Measurements from ENCODE around the gene EFCAB8.

EFCAB8 gene

DNA sequence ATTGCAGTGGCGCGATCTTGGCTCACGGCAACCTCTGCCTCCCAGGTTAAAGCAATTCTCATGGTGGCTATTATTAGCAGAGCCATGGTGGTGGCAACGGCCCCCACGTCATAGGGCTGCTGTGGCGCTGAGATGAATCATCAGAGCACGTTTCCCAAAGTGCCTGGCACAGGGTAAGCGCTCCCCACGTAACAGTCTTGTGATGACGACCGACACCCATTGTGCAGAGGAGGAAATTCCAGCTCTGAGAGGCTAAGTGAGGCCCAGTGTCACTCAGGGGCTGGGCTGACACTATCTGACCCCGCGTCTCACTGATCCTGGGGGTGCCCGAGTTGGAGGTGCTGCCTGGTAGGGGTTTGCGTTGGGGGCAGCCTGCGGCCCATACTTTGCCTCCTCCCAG is 129.3 kb downstream of the EFCAB8 start:
- DNase-seq, result no peak

DNA sequence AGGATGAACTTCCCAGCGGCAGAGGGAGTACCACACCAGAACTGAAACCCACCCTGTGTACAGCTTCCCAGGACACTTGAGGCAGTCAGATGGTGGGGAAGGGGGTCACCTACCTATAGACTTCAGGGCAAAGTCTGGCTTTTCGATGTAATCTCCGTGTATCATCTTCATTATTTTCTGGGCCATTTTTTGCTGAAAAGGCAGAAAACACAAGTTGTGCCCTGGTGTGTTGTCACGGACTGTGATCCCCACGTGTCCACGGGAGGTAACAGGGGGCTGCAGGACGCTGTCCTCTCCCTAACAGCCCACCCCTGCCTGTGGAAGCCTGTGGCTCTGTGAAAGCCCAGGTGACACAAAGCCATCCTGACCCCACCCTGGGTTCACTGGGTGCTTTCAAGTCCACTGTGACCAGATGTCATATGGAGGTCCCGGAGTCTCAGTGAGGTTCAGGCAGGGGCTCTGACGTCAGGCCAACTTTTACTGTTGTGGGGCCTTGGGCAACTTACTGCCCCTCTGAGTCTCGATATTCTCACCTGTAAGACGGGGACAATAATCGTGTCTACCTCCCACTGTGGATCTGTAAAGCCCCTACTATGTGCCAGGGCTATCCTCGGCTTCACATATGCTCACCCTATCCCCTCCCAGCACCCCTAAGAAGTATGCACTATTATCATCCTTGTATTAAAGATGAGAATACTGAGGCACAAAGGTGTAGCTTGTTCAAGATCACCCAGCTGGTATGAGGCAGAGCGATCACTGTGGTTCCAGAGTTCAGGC is 131.0 kb downstream of the EFCAB8 start:
- DNase-seq, result no peak

DNA sequence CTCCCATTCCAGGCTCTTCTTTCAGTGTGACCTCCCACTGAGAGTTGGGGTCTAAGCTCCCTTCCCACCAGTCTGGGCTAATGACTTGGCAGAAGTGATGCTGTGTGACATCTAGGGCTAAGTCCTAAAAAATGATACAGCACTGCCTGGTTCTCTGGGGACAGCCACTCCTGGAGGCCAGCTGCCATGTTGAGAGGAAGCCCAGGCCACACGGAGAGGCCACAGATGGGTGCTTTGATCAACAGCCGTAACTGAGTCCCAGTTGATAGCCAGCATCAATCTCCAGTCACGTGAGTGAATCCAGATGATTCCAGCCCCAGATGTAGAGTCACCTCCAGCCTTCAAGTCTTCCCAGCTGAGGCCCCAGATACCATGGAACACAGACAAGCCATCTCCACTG is 131.7 kb downstream of the EFCAB8 start:
- DNase-seq, result no peak

- DNase-seq, result no peak
These were observed 132.7 kb downstream of the EFCAB8 start for GRCh38 chr20:32991383-32991782.

DNA sequence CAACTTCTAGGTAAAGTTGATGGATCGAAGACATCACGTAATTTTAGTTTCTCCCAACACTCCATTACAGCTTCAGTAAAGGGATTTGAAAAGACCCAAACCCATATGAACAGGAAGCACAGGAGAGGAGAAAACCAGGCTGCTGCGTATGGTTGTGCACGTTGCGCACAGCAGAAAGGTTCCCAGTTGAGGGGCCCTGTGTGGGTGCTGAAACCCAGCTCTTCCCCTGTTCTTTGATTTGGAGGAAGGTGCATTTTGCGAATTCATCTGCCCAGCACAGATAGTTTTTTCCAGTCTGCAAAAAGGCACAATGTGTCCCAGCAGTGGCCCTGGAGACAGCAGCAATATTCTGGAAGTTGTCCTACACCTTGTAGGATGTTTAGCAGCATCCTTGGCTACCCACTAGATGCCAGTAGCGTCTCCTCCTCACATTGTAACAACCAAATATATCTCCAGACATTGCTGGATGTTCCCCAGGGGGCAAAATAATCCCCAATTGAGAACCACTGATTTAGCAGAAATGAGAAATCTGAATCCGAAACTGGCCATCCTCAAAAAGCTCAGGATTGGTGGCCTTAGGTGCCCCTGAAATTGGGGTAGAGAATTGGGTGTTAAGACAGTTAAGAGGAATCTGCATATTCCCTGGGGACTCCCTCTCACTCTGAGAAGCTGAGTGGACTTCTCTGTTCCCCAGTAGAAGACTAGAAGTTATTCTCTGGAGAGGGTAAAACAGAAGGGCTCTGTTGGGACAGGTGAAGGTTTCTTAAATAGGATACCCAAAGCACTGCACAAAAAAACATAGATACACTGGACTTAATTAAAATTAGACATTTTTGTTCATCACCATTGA is 133.3 kb downstream of the EFCAB8 start:
- no peak for DNase-seq

- DNase-seq, result no peak
These were observed 134.8 kb downstream of the EFCAB8 start for GRCh38 chr20:32993496-32994050.

DNA sequence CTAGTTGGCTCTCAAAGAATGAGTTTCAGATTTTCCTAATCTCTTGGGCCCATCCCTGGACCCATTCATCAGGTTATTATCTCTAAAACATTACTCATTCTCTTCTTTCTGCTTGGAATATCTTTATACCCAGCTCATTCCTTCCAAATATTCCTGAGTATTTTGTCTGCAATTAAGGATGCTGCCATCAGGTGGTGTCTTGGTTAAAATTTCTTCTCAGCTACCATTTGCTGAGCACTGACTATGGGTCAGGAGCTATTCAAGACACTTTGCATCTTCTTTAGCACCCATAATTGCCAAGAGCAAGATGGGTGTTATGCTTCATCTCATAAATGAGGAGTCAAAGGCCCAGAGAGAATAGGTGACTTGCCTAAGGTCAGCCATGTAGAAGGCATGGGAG is 137.1 kb downstream of the EFCAB8 start:
- no peak for DNase-seq

GRCh38 chr20:32997431-32997830 is 138.7 kb downstream of the EFCAB8 start:
- no peak for DNase-seq

DNA sequence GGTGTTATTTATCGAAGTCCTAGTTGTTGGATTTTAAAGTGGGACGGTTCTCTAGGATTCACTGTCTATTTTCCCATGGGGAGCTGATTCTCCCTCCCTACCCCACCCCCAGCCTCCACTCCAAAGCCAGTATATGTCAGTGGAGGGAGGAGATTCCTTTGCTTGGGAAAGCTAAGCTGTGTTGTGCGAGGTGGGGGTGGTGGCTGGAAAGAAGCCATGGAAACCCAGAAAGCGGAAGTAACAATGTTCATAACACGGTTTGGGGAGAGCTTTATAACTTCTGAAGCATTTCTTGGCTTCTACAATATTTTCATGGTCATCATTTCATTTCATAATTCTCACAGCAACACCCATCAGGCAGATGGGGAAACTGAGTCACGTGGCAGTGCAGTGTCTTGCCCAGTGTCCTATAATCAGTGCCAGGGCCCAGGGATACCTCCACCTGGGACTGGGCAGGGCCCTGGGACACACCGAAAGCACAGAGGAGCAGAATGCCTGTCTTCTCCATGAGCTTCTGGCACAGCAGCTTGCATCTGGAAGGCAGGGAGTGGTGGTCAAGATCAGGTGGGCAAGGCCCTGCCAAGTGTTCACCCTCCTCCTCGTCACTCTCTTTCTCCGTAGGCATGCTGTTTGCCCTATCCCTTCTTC is 141.0 kb downstream of the EFCAB8 start:
- no peak for DNase-seq

- DNase-seq, result no peak
These were observed 142.2 kb downstream of the EFCAB8 start for GRCh38 chr20:33000802-33001466.

DNA sequence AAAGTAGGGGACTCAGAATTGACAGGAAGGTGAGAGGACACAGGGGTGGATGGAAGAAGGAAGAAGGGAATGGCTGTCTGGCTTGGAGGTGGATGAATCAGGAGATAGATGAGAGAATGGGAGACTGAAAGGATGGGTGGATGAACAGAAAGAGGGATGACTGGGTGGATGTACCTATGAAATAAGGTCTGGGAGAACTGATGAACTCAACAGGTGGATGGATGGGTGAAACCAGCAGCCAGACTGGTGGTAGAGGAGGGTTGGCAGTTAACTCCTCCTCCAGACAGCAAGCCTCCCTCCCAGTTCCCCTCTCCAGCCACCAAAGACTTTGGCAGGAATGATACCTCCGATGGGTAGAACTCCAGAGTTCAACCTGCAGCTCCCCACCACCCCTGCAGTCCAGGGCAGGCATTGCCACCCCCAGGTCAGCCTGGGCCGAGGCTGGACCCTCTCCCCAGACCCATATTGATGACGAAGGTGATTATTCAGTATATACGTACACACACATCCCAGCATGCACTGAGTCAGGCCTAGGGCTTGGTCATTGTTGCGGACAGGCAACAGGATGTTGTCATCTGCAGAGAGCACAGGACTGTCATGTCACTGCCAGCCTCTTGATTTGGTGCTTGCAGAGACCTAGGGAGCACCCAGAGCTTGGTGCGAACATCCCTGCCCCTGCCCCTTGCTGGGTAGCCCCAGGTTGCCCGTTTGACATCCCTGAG is 143.5 kb downstream of the EFCAB8 start:
- DNase-seq, result no peak

- no peak for DNase-seq
These were observed 145.5 kb downstream of the EFCAB8 start, which contains the start of gene SUN5 for GRCh38 chr20:33004141-33004751. Gene SUN5, minus strand, starts transcription at chr20:33004433. Its CDS starts 93 bp downstream, at chr20:33004340.

- DNase-seq, result no peak
These were observed 146.4 kb downstream of the EFCAB8 start for GRCh38 chr20:33005132-33005566.

DNA sequence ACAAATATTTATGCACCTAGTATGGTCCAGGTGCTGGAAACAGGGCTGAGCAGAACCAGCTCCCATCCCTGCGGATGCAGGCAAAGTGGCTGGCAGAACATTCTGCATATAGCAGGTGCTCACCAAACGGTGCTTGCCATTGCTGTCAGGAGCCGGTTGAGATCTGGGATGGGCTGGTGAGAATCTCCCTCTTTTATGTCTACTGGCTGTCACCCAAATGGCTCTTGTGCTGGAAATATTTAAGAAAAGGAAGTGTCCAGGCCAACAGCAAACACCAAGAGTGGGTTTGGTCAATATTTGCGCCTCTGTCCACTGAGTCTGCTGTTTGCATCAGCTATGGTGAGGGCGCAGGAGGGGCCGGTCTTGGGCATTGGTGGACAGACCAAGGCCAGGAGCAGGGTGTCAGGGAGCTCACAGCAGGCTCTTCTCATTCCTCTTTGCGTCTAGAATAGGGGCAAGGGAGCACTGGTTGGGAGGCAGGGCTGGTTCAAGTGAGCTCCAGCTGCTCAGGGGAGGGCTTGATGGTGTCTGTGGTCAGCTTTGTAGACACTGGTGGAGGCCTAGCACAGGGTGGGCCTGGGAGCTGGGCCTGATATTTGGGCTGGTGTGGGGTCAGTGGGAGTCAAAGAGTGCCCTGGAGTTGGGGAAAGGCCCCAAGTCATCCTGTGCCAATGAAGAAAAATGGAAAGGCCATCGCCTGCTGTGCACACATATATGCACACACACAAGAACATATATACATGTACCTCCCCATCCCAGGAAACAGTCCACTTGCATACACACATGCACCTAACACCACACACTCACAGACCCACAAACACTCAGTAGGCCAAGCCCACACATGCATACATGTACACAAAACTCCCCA is 147.4 kb downstream of the EFCAB8 start:
- no peak for DNase-seq

GRCh38 chr20:33006776-33007375 is 148.2 kb downstream of the EFCAB8 start:
- DNase-seq, result no peak

DNA sequence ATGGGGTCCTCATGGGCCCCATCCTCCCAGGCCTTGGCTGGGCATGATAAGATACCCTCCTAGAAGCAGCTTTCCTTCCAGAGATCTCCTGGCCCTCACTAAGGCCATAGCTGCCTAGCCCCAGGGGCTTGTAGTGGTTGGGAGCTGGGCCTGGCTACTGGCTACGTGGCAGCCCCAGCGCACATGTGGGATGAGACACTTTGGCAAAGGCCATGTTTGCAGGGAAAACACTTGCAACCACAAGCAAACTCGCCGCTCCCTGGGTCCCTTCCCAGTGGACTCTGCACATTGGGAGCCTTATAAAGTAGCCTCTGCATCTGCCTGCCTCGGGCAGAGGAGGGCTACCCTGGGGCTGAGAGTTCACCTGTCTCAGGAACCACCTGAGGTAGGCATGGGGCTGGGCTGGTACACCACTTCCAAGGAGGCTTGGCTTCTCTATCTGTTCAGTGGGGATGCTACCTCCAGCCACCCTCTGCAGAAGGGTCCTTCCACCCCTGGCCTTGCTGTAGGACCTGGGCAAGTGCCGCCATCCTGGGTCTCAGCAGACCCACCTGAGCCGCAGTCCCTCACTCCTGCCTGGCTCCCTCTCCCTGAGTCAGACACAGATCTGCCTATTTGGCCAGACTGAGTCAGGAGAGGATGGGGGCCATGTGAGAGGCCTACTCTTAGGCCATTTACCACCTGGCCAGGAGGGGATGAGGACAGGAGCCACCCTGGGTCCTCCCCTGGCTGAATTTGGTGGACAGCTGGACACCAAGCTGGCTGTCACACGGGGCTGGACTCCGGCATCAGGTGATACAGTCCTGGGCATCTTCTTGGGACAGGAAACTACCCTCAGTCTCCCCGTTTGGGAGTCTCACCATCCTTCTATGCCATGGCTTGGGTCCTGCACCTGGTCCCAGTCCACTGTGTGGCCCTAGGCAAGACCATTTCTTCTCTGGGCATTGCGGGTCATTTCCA is 148.9 kb downstream of the EFCAB8 start, which contains the start of gene BPIFB2:
Gene BPIFB2 (plus strand): TSS at position 329 of the 960 bp plus-strand sequence. CDS start 871 bp downstream, outside the sequence.
- DNase-seq, result no peak

DNA sequence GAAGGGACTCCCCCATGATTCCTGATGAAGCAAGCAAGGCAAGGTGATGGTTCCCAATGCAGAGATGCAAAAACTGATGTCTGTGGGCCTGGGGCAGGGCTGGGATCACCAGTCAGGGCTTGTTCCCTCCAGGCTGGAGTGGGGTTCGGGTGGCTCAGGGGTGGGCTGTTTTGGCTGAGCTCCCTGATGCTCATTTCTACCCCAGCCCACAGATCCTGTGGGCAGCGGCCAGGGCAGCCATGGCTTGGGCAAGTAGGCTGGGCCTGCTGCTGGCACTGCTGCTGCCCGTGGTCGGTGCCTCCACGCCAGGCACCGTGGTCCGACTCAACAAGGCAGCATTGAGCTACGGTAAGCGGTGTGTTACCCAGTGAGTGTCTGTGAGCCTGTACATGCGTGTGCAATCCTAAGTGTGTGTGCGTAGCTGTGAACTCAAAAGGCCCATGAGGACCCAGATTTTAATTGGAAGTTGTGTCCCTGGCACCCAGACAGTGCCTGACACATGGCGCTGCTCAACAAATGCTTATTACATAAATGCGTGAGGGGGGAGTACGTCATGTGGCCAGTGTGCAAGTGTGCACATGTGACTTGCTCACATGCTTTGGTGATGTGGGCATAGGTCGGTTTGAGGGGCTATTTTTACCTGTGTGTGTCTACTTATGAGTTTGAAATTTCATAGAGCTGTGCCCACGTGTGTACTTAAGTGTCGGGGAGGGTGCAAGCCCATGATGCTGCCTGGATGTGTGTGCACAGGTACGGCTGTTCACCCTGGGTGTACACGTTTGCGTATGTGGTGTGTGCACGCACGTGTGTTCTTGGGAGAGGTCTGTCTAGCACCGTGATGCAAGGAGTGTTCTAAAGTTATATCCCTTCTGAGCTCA is 149.9 kb downstream of the EFCAB8 start:
- DNase-seq, result no peak

All from cortex of kidney (tissue), 1 donor.